Loucy (cell line): ENCODE data around the gene LYRM4.

Experiments used
- H2AFZ ChIP-seq: fragments of 200-600 bp; sonication (generic); 2 replicates; pipeline ENCODE4 v1.6.0; 2016; ENCODE audit warnings: antibody characterized with exemption, mild to moderate bottlenecking, low read length, moderate library complexity
- H3F3A ChIP-seq: fragments of 200-600 bp; 2 replicates; pipeline ENCODE4 v1.6.0; 2016; ENCODE audit warnings: antibody characterized with exemption, low read depth, mild to moderate bottlenecking
- H3K27me3 ChIP-seq: fragments of 200-600 bp; sonication (generic); 2 replicates; pipeline ENCODE4 v1.6.1; 2014; ENCODE audit warnings: low read length, mild to moderate bottlenecking; ENCODE audit not compliant: insufficient read depth, poor library complexity, severe bottlenecking
- H3K36me3 ChIP-seq: fragments of 200-600 bp; sonication (generic); 2 replicates; pipeline ENCODE4 v1.6.1; 2016; ENCODE audit warnings: low read length; ENCODE audit not compliant: insufficient read depth
- H3K4me1 ChIP-seq: fragments of 200-600 bp; sonication (generic); 2 replicates; pipeline ENCODE4 v1.5.1; 2014; ENCODE audit warnings: low read length, mild to moderate bottlenecking; ENCODE audit not compliant: insufficient read depth, poor library complexity, severe bottlenecking
- H3K4me2 ChIP-seq: fragments of 200-600 bp; sonication (generic); 2 replicates; pipeline ENCODE4 v1.6.0; 2014; ENCODE audit warnings: antibody characterized with exemption, low read length, low read depth, mild to moderate bottlenecking; ENCODE audit not compliant: poor library complexity, severe bottlenecking
- H3K4me3 ChIP-seq: fragments of 200-600 bp; sonication (generic); 2 replicates; pipeline ENCODE4 v1.5.1; 2014; ENCODE audit warnings: low read length, mild to moderate bottlenecking, mixed read lengths; ENCODE audit not compliant: poor library complexity, severe bottlenecking
- H3K79me2 ChIP-seq: fragments of 200-600 bp; sonication (generic); 2 replicates; pipeline ENCODE4 v1.6.1; 2014; ENCODE audit warnings: low read length; ENCODE audit not compliant: insufficient read depth
- H3K9ac ChIP-seq: fragments of 200-600 bp; sonication (generic); 2 replicates; pipeline ENCODE4 v1.6.0; 2014; ENCODE audit warnings: mild to moderate bottlenecking, low read depth, low read length, moderate library complexity; ENCODE audit not compliant: poor library complexity, severe bottlenecking
- H3K9me2 ChIP-seq: fragments of 200-600 bp; sonication (generic); replicated peaks from 2 replicates; pipeline ENCODE4 v1.6.1; 2016; ENCODE audit warnings: low read depth, low read length, mixed read lengths
- H3K9me3 ChIP-seq: fragments of 200-600 bp; sonication (generic); 2 replicates; pipeline ENCODE4 v1.6.1; 2014; ENCODE audit warnings: mild to moderate bottlenecking, antibody characterized with exemption, low read length, low read depth; ENCODE audit not compliant: insufficient read depth
- H4K20me1 ChIP-seq: fragments of 200-600 bp; sonication (generic); 2 replicates; pipeline ENCODE4 v1.6.0; 2014; ENCODE audit warnings: antibody characterized with exemption, low read length, mild to moderate bottlenecking; ENCODE audit not compliant: insufficient read depth, poor library complexity, severe bottlenecking
- CTCF ChIP-seq: fragments of 200-600 bp; sonication (generic); conservative IDR thresholded peaks from 2 replicates; pipeline ENCODE4 v1.5.1; 2014; ENCODE audit warnings: mild to moderate bottlenecking, antibody characterized with exemption, low read length
- EZH2phosphoT487 ChIP-seq: fragments of 200-600 bp; IDR thresholded peaks from 2 replicates; pipeline ENCODE4 v1.6.1; 2018; ENCODE audit warnings: antibody characterized with exemption, mild to moderate bottlenecking, moderate library complexity, borderline replicate concordance

Gene LYRM4

DNA sequence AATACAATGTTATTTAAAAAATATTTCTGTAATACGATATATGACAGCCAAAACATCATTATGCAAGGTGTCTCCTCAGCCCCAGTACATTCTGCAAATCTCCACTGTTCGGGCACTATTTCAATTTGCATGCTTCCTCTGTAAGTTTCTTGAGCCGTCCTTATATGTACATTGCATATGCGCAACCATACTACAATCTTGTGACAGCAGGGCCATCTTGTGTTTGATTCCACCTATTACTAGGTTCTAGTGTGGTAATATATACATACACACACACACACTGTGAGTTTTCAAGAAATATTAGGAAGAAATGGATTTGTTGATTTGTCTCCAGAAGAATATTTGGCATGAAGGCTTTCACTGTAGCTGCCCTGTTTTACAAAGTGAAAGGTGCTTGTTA lies 9.8 kb downstream of the LYRM4 start:
- no peak overlapping the region for H3K4me3 ChIP-seq
- no peaks in the 10 kb centered on the region for H3K9me3 ChIP-seq
- no peaks in the 10 kb centered on the region for H3K36me3 ChIP-seq
- H3K4me1 ChIP-seq = no peaks in the 10 kb centered on the region
- H3K27me3 ChIP-seq = no peaks in the 10 kb centered on the region
- no peaks in the 10 kb centered on the region for H3K9me2 ChIP-seq
- TF ChIP-seq EZH2phosphoT487 = no peak
- no peak for TF ChIP-seq CTCF
- H3F3A ChIP-seq = no peaks in the 10 kb centered on the region
- no peaks in the 10 kb centered on the region for H3K79me2 ChIP-seq
- no peak overlapping the region for H2AFZ ChIP-seq
- H4K20me1 ChIP-seq = no peaks in the 10 kb centered on the region
- no peak overlapping the region for H3K9ac ChIP-seq
- no peak overlapping the region for H3K4me2 ChIP-seq

- Histone ChIP-seq H3K9ac (no peak overlapping the region), H4K20me1 (no peaks in the 10 kb centered on the region), H3K9me3 (no peaks in the 10 kb centered on the region), H3K27me3 (no peaks in the 10 kb centered on the region), H3K9me2 (no peaks in the 10 kb centered on the region), H3F3A (no peaks in the 10 kb centered on the region), H3K4me3 (no peak overlapping the region), H3K79me2 (no peaks in the 10 kb centered on the region), H2AFZ (no peak overlapping the region), H3K4me1 (no peaks in the 10 kb centered on the region), H3K4me2 (no peak overlapping the region), H3K36me3 (no peaks in the 10 kb centered on the region)
- TF ChIP-seq EZH2phosphoT487 (no peak), CTCF (no peak)
These were observed 10.3 kb downstream of the LYRM4 start for GRCh38 chr6:5250451-5250850.

GRCh38 chr6:5249451-5250122 lies 11.2 kb downstream of the LYRM4 start:
- H3K9me2 ChIP-seq = no peaks in the 10 kb centered on the region
- no peaks in the 10 kb centered on the region for H4K20me1 ChIP-seq
- H3K4me2 ChIP-seq = no peak overlapping the region
- no peak overlapping the region for H3K9ac ChIP-seq
- H3K27me3 ChIP-seq = no peaks in the 10 kb centered on the region
- H3K36me3 ChIP-seq = no peaks in the 10 kb centered on the region
- no peak overlapping the region for H3K4me3 ChIP-seq
- H3K4me1 ChIP-seq = no peaks in the 10 kb centered on the region
- no peak for TF ChIP-seq EZH2phosphoT487
- no peak for TF ChIP-seq CTCF
- H3K9me3 ChIP-seq = no peaks in the 10 kb centered on the region
- no peaks in the 10 kb centered on the region for H3F3A ChIP-seq
- no peak overlapping the region for H2AFZ ChIP-seq
- no peaks in the 10 kb centered on the region for H3K79me2 ChIP-seq
